Natural killer cell (primary cell): Measurements from ENCODE around the gene CILP. TPM values are rescaled to one million over a fixed set of nuclear protein-coding genes. Genes with fewer than 3 reads are reported as not detected.

Experiments used
- ATAC-seq, 3 donors: fragments of 150-1000 bp in 2 of 3; fragments of 200-7000 bp in 1 of 3; cut with Tn5 transposase; 1 replicate in 1 of 3; 2 replicates in 2 of 3; pipeline ENCODE4 v1.10.0; 2021; ENCODE audit warnings: mild to moderate bottlenecking in 2 of 3, moderate library complexity in 2 of 3
- DNase-seq, 2 donors: peaks; one replicate each; pipeline versions ENCODE4 v3.0.0 to v3.0.0-alpha.2; 2013 to 2021; ENCODE audit warnings: mixed read lengths in 1 of 2
- H3K27ac ChIP-seq: one replicate; pipeline ENCODE4 v1.5.1; 2013; ENCODE audit warnings: mild to moderate bottlenecking, low read length
- H3K27me3 ChIP-seq: one replicate; pipeline ENCODE4 v1.6.1; 2013; ENCODE audit warnings: low read length; ENCODE audit not compliant: control insufficient read depth, insufficient read depth
- H3K36me3 ChIP-seq: one replicate; pipeline ENCODE4 v1.6.1; 2013; ENCODE audit warnings: low read length; ENCODE audit not compliant: control insufficient read depth, insufficient read depth
- H3K4me1 ChIP-seq: one replicate; pipeline ENCODE4 v1.6.1; 2013; ENCODE audit warnings: low read length; ENCODE audit not compliant: control insufficient read depth, insufficient read depth
- H3K4me3 ChIP-seq: one replicate; pipeline ENCODE4 v1.5.1; 2013; ENCODE audit warnings: low read length
- H3K9me3 ChIP-seq: one replicate; pipeline ENCODE4 v1.6.1; 2013; ENCODE audit warnings: low read length; ENCODE audit not compliant: control insufficient read depth, insufficient read depth
- H3K27ac Mint-ChIP-seq, 2 donors: one replicate each; pipeline ENCODE4 v1.8.0; 2022; ENCODE audit warnings: mild to moderate bottlenecking in 2 of 2, mixed read lengths in 2 of 2, moderate library complexity in 1 of 2
- H3K27me3 Mint-ChIP-seq, 2 donors: one replicate each; pipeline ENCODE4 v1.8.0; 2022; ENCODE audit warnings: low read depth in 2 of 2, mixed read lengths in 2 of 2
- H3K36me3 Mint-ChIP-seq: one replicate; pipeline ENCODE4 v1.8.0; 2022; ENCODE audit warnings: mixed read lengths
- H3K4me1 Mint-ChIP-seq, 2 donors: one replicate each; pipeline ENCODE4 v1.8.0; 2022; ENCODE audit warnings: mixed read lengths in 2 of 2
- H3K4me3 Mint-ChIP-seq: one replicate; pipeline ENCODE4 v1.8.0; 2022; ENCODE audit warnings: mild to moderate bottlenecking, moderate library complexity, mixed read lengths
- H3K9me3 Mint-ChIP-seq, 2 donors: one replicate each; pipeline ENCODE4 v1.8.0; 2022; ENCODE audit warnings: mixed read lengths in 2 of 2
- CTCF ChIP-seq: fragments of 200-600 bp; IDR thresholded peaks from one replicate; pipeline ENCODE4 v1.8.0; 2022; ENCODE audit warnings: antibody characterized with exemption
- WGBS: methylation state at CpG from one replicate; pipeline ENCODE4 v1.1.7; 2013; ENCODE audit warnings: missing lambda C conversion rate; ENCODE audit not compliant: insufficient coverage; 5-methylcytosine and 5-hydroxymethylcytosine counted together
- intact Hi-C: fragments of 100-400 bp; cut with micrococcal nuclease; formaldehyde crosslinking; loops from one replicate; pipeline ENCODE4 v1.14.2; 2022
- total RNA-seq, 4 donors: library from RNA; stranded (reverse); fragments of 120-200 nt in 1 of 4; gene quantifications; one replicate each; pipeline versions ENCODE4 v1.2.3 to v1.2.4, GENCODE V29; 2013 to 2022

CILP gene
- total RNA-seq, 3 donors from 2014 or later (not counting 1 experiment from before 2014, with no cell fraction given), result 0.24 to 0.61 (median 0.35) TPM

GRCh38 chr15:65254356-65254755 lies 43.1 kb upstream of the CILP start:
- Histone ChIP-seq H3K36me3 (peaks cover 17% of the 10 kb centered on the region), H3K4me1 (no peaks in the 10 kb centered on the region)
- H3K4me3 Mint-ChIP-seq, result no peak overlapping the region

GRCh38 chr15:65249641-65250040 lies 38.4 kb upstream of the CILP start:
- TF ChIP-seq CTCF, result no peak
- WGBS, result 69% methylated on average over 2 of the region's 2 CpGs
- intact Hi-C loops, result no loop called here
- DNase-seq, result peak in 1 of 2 donors; percentile 40
- H3K36me3 Mint-ChIP-seq, result no peaks in the 10 kb centered on the region
- no peaks in the 10 kb centered on the region for H3K27me3 Mint-ChIP-seq
- Histone ChIP-seq H3K27me3 (no peaks in the 10 kb centered on the region), H3K27ac (no peak overlapping the region), H3K9me3 (no peaks in the 10 kb centered on the region), H3K4me3 (no peak overlapping the region), H3K4me1 (no peaks in the 10 kb centered on the region), H3K36me3 (peaks cover 4% of the 10 kb centered on the region)
- no peaks in the 10 kb centered on the region for H3K4me1 Mint-ChIP-seq
- H3K27ac Mint-ChIP-seq, result no peak overlapping the region
- no peak overlapping the region for H3K4me3 Mint-ChIP-seq
- no peaks in the 10 kb centered on the region for H3K9me3 Mint-ChIP-seq
- ATAC-seq, result no peak

More at GRCh38 chr15:65254356-65254755, 43.1 kb upstream of the CILP start:
- Histone ChIP-seq H3K4me3 (no peak overlapping the region), H3K27me3 (no peaks in the 10 kb centered on the region), H3K27ac (no peak overlapping the region), H3K9me3 (no peaks in the 10 kb centered on the region)
- TF ChIP-seq CTCF, result no peak
- no peaks in the 10 kb centered on the region for H3K4me1 Mint-ChIP-seq
- 73% methylated on average over 4 of the region's 4 CpGs for WGBS
- ATAC-seq, result no peak
- no peaks in the 10 kb centered on the region for H3K27me3 Mint-ChIP-seq
- H3K36me3 Mint-ChIP-seq, result peaks cover 18% of the 10 kb centered on the region
- no peak overlapping the region for H3K27ac Mint-ChIP-seq
- H3K9me3 Mint-ChIP-seq, result no peaks in the 10 kb centered on the region
- intact Hi-C loops, result no loop called here
- no peak for DNase-seq

DNA sequence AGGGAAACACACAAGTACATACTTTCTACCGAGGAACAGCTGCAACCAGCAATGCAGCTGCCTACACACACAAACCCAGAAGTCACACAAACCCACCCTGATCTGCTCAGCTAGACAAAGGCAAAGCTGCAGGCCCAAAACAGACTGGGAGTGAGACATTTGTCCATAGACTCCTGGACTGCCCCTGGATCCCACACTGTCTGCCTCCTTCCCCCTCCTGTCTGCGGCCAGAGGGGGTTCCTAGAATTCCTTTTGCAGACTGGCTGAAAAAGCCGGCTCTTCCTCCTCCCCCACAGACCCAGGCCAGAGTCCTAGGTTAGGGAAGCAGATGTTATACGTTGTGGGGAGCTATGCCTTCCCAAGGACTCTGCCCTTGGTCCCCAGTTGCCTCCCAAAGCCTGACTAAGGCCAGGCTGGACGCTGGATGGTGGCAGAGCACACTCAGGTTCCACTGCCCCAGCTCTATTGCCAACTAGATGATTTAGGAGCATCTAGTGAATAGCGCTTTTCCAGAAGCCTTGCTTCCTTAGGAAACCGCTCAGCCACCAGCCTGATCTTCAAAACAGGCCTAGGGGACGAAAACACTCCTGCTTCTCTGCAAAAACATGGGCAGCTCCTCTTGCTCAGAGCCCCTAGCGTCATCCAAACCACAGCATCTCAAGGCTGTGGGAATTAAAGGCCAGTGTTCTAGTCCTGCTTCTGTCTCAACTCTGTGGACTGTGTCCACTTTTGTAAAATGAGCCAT lies 37.4 kb upstream of the CILP start:
- no peak overlapping the region for H3K27ac Mint-ChIP-seq
- H3K36me3 ChIP-seq, result peaks cover 4% of the 10 kb centered on the region
- H3K4me3 ChIP-seq, result no peak overlapping the region
- H3K27ac ChIP-seq, result no peak overlapping the region
- H3K4me1 ChIP-seq, result no peaks in the 10 kb centered on the region
- H3K9me3 ChIP-seq, result no peaks in the 10 kb centered on the region
- H3K4me1 Mint-ChIP-seq, result no peaks in the 10 kb centered on the region
- TF ChIP-seq CTCF, result no peak
- no peaks in the 10 kb centered on the region for H3K27me3 ChIP-seq
- no peaks in the 10 kb centered on the region for H3K9me3 Mint-ChIP-seq
- no peak overlapping the region for H3K4me3 Mint-ChIP-seq
- ATAC-seq (no peak), DNase-seq (no peak)
- no peaks in the 10 kb centered on the region for H3K27me3 Mint-ChIP-seq
- H3K36me3 Mint-ChIP-seq, result no peaks in the 10 kb centered on the region
- WGBS, result 97% methylated on average over 9 of the region's 9 CpGs
- intact Hi-C loops, result no loop called here

DNA sequence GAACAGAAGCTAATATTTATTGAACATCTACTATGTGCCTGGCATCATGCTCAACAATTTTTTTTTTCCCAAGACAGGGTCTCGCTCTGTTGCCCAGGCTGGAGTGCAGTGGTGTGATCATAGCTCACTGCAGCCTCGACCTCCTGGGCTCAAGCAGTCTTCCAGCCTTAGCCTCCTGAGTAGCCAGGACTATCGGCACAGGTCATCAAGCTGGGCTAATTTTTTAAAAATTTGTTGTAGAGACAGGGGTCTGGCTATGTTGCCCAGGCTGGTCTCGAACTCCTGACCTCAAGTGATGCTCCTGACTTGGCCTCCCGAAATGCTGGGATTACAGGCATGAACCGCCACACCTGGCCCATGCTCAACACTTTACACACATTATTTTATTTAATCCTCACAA lies 35.7 kb upstream of the CILP start:
- no peak for TF ChIP-seq CTCF
- no peak overlapping the region for H3K27ac Mint-ChIP-seq
- H3K9me3 Mint-ChIP-seq, result no peaks in the 10 kb centered on the region
- H3K27ac ChIP-seq, result no peak overlapping the region
- ATAC-seq, result no peak
- intact Hi-C loops, result no loop called here
- H3K4me1 ChIP-seq, result no peaks in the 10 kb centered on the region
- no peak overlapping the region for H3K4me3 Mint-ChIP-seq
- no peaks in the 10 kb centered on the region for H3K4me1 Mint-ChIP-seq
- no peak for DNase-seq
- H3K27me3 Mint-ChIP-seq, result no peaks in the 10 kb centered on the region
- H3K27me3 ChIP-seq, result no peaks in the 10 kb centered on the region
- peaks cover 4% of the 10 kb centered on the region for H3K36me3 ChIP-seq
- no peak overlapping the region for H3K4me3 ChIP-seq
- WGBS, result 92% methylated on average over 6 of the region's 6 CpGs
- H3K9me3 ChIP-seq, result no peaks in the 10 kb centered on the region
- no peaks in the 10 kb centered on the region for H3K36me3 Mint-ChIP-seq
